Stomach (tissue), 9 donors: Measurements from ENCODE around the gene SEC11C. TPM values are rescaled to one million over a fixed set of nuclear protein-coding genes. Genes with fewer than 3 reads are reported as not detected.

Experiments
- DNase-seq, 2 donors: peaks; one replicate each; pipeline versions ENCODE4 v3.0.0 to v3.0.0-alpha.2; 2013 to 2019
- H3K27ac ChIP-seq, 5 donors: fragments of 200-600 bp in 4 of 5; sonication (generic) in 4 of 5; one replicate each; pipeline ENCODE4 v1.5.1; 2013 to 2019; ENCODE audit warnings: mild to moderate bottlenecking in 1 of 5, moderate library complexity in 1 of 5
- H3K27me3 ChIP-seq, 3 donors: fragments of 200-600 bp; sonication (generic); one replicate each; pipeline ENCODE4 v1.5.1; 2017 to 2019; ENCODE audit warnings: mixed run types in 1 of 3
- H3K36me3 ChIP-seq, 4 donors: fragments of 200-600 bp; sonication (generic); 1 replicate in 3 of 4; 2 replicates in 1 of 4; pipeline ENCODE4 v1.5.1; 2016 to 2019
- H3K4me1 ChIP-seq, 4 donors: fragments of 200-600 bp; sonication (generic); one replicate each; pipeline ENCODE4 v1.5.1; 2016 to 2019
- H3K4me3 ChIP-seq, 4 donors: fragments of 200-600 bp; sonication (generic) in 3 of 4; one replicate each; pipeline ENCODE4 v1.5.1; 2016 to 2019; ENCODE audit warnings: mild to moderate bottlenecking in 1 of 4
- H3K9me3 ChIP-seq, 4 donors: fragments of 200-600 bp; sonication (generic); one replicate each; pipeline ENCODE4 v1.5.1; 2016 to 2019
- EP300 ChIP-seq: sonication (generic); formaldehyde crosslinking; IDR thresholded peaks from one replicate; pipeline ENCODE4 v1.6.1; 2017; ENCODE audit warnings: antibody characterized with exemption
- POLR2A ChIP-seq, 4 donors: fragments of 450-650 bp; IDR thresholded peaks; one replicate each; pipeline ENCODE4 v1.6.1; 2016; ENCODE audit warnings: antibody characterized with exemption in 4 of 4, control low read depth in 2 of 4, mild to moderate bottlenecking in 1 of 4, moderate library complexity in 1 of 4
- POLR2AphosphoS5 ChIP-seq, 3 donors: sonication (generic); formaldehyde crosslinking; IDR thresholded peaks; one replicate each; pipeline ENCODE4 v1.6.1; 2016; ENCODE audit warnings: antibody characterized with exemption in 3 of 3
- WGBS, 5 donors: extraction: QIAGEN DNeasy Blood & Tissue Kit in 3 of 5; methylation state at CpG; one replicate each; pipeline versions ENCODE4 v1.1.5 to v1.1.7; 2013 to 2018; 5-methylcytosine and 5-hydroxymethylcytosine counted together
- intact Hi-C: fragments of 100-400 bp; cut with DNase I; formaldehyde crosslinking; loops from one replicate; pipeline ENCODE4 v1.15.1; 2023; ENCODE audit warnings: low total_unique reads
- polyA plus RNA-seq, 3 donors: library from polyadenylated mRNA; stranded (reverse); fragments of 200-250 nt; gene quantifications; one replicate each; pipeline ENCODE4 v1.2.3, GENCODE V29; 2013
- total RNA-seq, 5 donors: library from RNA; depleted of rRNA; stranded (reverse); fragments of >200 nt; gene quantifications; one replicate each; pipeline versions ENCODE4 v1.1.0 to v1.2.3, GENCODE V29; 2014 to 2016
- TF ChIP-seq, protein P1 (sequence below), 7 experiments: fragments of 450-650 bp in 4 of 7; fragments of 200-600 bp in 3 of 7; sonication (generic) in 3 of 7; IDR thresholded peaks; one replicate each; pipeline ENCODE4 v1.5.1; 2016 to 2019; ENCODE audit warnings: antibody characterized with exemption in 7 of 7, control low read depth in 2 of 7, mild to moderate bottlenecking in 1 of 7
- donor health status: healthy with polysubstance abuse.
- donor health status: Bipolar disorder and iron deficiency.
- donor health status: healthy.

Gene SEC11C
- total and polyA plus RNA-seq, 8 donors: 3.1 to 83.2 (median 52.6) TPM

GRCh38 chr18:59202258-59202820, 62.7 kb downstream of the SEC11C start:
- Histone ChIP-seq H3K27ac (no peak overlapping the region), H3K4me3 (no peak overlapping the region), H3K36me3 (no peaks in the 10 kb centered on the region), H3K9me3 (no peaks in the 10 kb centered on the region), H3K4me1 (no peaks in the 10 kb centered on the region), H3K27me3 (peaks cover 0 to 4% (median 4%) of the 10 kb centered on the region in 3 donors)
- no peak for DNase-seq
- intact Hi-C loops: no loop called here
- no peak for TF ChIP-seq EP300
- no peak for TF ChIP-seq POLR2A (IDR thresholded peaks at IDR 0.05)
- TF ChIP-seq, protein P1, sequence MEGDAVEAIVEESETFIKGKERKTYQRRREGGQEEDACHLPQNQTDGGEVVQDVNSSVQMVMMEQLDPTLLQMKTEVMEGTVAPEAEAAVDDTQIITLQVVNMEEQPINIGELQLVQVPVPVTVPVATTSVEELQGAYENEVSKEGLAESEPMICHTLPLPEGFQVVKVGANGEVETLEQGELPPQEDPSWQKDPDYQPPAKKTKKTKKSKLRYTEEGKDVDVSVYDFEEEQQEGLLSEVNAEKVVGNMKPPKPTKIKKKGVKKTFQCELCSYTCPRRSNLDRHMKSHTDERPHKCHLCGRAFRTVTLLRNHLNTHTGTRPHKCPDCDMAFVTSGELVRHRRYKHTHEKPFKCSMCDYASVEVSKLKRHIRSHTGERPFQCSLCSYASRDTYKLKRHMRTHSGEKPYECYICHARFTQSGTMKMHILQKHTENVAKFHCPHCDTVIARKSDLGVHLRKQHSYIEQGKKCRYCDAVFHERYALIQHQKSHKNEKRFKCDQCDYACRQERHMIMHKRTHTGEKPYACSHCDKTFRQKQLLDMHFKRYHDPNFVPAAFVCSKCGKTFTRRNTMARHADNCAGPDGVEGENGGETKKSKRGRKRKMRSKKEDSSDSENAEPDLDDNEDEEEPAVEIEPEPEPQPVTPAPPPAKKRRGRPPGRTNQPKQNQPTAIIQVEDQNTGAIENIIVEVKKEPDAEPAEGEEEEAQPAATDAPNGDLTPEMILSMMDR (IDR thresholded peaks at IDR 0.05): no peak
- no peak for TF ChIP-seq POLR2AphosphoS5 (IDR thresholded peaks at IDR 0.05)

GRCh38 chr18:59207506-59207905, 67.8 kb downstream of the SEC11C start:
- Histone ChIP-seq H3K27me3 (peaks cover 0 to 5% (median 4%) of the 10 kb centered on the region in 3 donors), H3K36me3 (no peaks in the 10 kb centered on the region), H3K27ac (no peak overlapping the region), H3K9me3 (no peaks in the 10 kb centered on the region), H3K4me3 (no peak overlapping the region), H3K4me1 (no peaks in the 10 kb centered on the region)
- DNase-seq: no peak
- TF ChIP-seq, protein P1 (IDR thresholded peaks at IDR 0.05): no peak
- TF ChIP-seq POLR2AphosphoS5 (IDR thresholded peaks at IDR 0.05): no peak
- TF ChIP-seq EP300: no peak
- TF ChIP-seq POLR2A (IDR thresholded peaks at IDR 0.05): no peak
- intact Hi-C loops: no loop called here
- 66 to 86% (median 83%) methylated on average over 6 of the region's 6 CpGs for WGBS, 5 donors

Other genes starting within 250 kb of the SEC11C start
- 1 to 10 TPM in 2 of 5 donors, not detected in 3; 2.4 to 3.2 TPM for gene GRP, start 80.3 kb downstream of the SEC11C start, total RNA-seq
- under 1 TPM in 2 of 3 donors, not detected in 1; 0.60 to 0.68 TPM for gene GRP, start 80.3 kb downstream of the SEC11C start, polyA plus RNA-seq
- gene RAX, start 133.6 kb downstream of the SEC11C start, total RNA-seq: not detected
- gene RAX, start 133.6 kb downstream of the SEC11C start, polyA plus RNA-seq: under 1 TPM in 1 of 3 donors, not detected in 2; 0.05 TPM
- not detected for gene CPLX4, start 178.8 kb downstream of the SEC11C start, total RNA-seq
- gene CPLX4, start 178.8 kb downstream of the SEC11C start, polyA plus RNA-seq: not detected
- gene LMAN1, start 219.4 kb downstream of the SEC11C start, total RNA-seq: 100 to 1,000 TPM in 1 of 5 donors, 10 to 100 TPM in 4; 13.9 to 258 (median 44.2) TPM
- 10 to 100 TPM in 2 of 3 donors, 1 to 10 TPM in 1; 9.9 to 17.1 (median 14.6) TPM for gene LMAN1, start 219.4 kb downstream of the SEC11C start, polyA plus RNA-seq